ENCODE data around the gene RFXANK.

DNA sequence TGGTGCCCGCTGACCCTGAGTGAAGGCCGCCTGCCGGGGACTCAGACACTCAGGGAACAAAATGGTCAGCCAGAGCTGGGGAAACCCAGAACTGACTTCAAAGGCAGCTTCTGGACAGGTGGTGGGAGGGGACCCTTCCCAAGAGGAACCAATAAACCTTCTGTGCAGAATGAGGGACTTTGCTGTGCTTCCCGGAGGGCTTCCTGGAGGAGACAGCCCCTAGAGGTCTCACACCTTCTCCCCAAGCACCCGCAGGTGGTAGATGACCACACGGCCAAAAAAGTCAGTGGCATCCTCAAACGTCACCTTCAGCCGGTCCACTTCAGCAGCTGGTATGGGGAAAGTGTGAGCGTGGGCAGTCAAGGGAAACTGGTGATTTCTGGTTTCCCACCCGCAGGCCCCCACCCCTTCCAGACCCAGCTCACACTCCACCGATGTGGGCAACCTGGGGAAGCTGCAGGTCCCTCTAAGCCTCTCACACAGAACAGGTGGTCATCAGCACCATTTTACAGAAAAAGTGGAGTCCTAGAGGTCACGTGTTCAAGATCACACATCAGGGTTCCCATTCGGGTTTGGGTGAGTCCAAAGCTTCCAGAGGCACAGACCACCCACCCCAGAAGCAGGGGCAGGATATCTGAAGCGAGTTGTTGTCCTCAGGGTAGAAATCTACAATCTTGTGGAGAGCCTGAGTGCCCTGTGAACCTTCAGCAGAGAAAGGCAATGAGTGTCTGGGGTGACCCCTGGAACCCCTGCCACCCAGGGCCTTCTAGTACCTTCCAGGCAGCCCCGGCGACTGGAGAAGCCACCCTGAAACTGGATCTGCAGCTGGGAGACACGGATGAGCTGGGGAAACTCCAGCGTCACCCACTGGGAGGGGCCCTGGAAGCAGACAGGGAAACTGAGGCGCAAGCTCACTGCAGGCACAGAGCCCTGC is 9.9 kb downstream of the RFXANK start:
- TF ChIP-seq, protein P1, sequence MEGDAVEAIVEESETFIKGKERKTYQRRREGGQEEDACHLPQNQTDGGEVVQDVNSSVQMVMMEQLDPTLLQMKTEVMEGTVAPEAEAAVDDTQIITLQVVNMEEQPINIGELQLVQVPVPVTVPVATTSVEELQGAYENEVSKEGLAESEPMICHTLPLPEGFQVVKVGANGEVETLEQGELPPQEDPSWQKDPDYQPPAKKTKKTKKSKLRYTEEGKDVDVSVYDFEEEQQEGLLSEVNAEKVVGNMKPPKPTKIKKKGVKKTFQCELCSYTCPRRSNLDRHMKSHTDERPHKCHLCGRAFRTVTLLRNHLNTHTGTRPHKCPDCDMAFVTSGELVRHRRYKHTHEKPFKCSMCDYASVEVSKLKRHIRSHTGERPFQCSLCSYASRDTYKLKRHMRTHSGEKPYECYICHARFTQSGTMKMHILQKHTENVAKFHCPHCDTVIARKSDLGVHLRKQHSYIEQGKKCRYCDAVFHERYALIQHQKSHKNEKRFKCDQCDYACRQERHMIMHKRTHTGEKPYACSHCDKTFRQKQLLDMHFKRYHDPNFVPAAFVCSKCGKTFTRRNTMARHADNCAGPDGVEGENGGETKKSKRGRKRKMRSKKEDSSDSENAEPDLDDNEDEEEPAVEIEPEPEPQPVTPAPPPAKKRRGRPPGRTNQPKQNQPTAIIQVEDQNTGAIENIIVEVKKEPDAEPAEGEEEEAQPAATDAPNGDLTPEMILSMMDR (IDR thresholded peaks at IDR 0.05) = no peak
- TF ChIP-seq POLR2A (IDR thresholded peaks at IDR 0.05) (no peak), POLR2AphosphoS5 (IDR thresholded peaks at IDR 0.05) (no peak), EP300 (IDR thresholded peaks at IDR 0.05) (no peak)

Measured in sigmoid colon (tissue), 4 donors.